T47D (cell line): ENCODE data around the gene AJM1.

Source experiments
- DNase-seq, 2 experiments: peaks; one replicate each; pipeline versions ENCODE4 v3.0.0 to v3.0.0-alpha.2; 2011 to 2012; ENCODE audit warnings: low read depth in 1 of 2, low spot score in 1 of 2
- JUND ChIP-seq: IDR thresholded peaks from 2 replicates; pipeline ENCODE4 v1.6.1; 2012; ENCODE audit warnings: low read depth
- in situ Hi-C: cut with HindIII; loops from 2 replicates; pipeline ENCODE4 v1.10.0; 2016; ENCODE audit warnings: low sequenced_read_pairs, low pct_unique_long_range_greater_than_20kb

The AJM1 gene

DNA sequence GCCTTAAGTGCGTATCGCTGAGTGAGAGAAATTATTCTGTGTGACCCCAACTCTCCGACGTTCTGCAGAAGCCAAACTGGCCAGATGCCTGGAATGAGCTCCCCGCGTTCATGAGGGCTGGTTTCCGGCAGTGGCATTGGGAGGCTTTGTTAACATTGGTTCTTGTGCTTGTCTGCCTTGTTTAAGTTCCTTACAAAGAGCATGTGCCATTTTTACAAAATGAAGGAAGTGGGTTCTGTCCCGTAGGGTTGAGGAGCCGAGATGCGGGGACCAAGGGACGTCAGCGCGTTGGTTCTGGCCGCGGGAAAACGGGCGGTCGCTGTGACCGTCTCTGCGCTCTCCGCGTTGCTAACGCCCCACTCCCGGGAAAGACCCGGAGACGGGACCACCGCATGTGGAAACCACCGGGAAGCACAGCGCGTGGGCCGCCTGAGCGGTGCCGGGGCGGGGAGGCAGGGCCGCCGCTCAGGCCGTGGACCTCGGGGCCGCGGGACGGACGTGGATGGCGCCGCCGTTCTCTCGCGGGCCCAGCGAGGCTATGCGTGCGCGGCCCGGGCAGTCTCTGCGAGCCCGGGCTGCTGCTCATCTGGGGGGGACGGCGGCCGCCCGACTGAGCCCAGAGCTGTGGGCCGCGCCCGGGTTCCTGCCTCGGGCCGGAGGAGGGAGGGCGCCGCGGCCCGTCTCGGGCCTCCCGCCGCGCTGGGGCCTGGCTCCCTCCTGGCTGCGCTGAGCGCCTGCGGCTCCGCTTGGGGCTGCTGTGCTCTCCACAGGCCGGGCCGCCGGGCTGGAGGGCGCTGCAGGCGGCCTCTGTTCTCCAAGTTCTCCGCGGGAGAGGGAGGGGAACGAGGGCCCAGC lies 21.1 kb upstream of the AJM1 start:
- no peak for DNase-seq
- no peak for TF ChIP-seq JUND
- in situ Hi-C loops = no loop called here

DNA sequence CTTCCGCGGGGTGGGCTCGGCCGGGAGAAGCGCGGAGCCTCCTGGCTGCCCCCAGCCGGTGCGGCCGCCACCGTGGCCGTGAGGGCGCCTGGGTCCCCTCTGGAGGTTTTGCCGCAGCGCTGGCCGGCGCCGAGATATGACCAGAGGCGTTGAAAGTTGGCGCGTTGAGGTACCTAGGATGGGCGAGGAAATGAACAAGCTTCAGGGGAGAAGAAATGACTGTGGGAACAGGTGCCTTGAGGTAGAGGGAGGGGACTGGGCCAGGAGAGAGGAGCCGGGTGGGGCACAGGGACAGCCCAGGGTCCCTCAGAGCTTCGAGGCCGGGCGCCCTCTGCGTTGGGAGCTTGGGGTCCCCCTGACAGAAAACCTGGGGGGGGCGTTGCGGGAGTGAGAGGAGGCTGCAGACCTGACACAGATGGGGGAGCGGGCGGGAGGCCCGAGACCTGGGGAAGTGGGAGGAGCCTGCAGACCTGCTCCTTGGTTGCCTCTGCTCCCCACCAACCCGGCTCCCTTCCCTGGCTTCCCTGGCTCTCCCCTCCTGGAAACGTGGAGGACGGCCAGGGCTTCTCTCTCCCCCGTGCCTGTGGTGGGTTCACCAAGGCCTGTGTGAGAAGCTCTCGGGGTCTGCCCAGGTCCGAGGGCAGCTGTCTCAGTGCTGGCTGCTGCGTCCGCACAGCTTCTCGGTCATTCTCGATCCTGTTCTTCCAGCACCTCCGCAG lies 20.3 kb upstream of the AJM1 start:
- in situ Hi-C loops = no loop called here
- no peak for DNase-seq
- TF ChIP-seq JUND = no peak

DNA sequence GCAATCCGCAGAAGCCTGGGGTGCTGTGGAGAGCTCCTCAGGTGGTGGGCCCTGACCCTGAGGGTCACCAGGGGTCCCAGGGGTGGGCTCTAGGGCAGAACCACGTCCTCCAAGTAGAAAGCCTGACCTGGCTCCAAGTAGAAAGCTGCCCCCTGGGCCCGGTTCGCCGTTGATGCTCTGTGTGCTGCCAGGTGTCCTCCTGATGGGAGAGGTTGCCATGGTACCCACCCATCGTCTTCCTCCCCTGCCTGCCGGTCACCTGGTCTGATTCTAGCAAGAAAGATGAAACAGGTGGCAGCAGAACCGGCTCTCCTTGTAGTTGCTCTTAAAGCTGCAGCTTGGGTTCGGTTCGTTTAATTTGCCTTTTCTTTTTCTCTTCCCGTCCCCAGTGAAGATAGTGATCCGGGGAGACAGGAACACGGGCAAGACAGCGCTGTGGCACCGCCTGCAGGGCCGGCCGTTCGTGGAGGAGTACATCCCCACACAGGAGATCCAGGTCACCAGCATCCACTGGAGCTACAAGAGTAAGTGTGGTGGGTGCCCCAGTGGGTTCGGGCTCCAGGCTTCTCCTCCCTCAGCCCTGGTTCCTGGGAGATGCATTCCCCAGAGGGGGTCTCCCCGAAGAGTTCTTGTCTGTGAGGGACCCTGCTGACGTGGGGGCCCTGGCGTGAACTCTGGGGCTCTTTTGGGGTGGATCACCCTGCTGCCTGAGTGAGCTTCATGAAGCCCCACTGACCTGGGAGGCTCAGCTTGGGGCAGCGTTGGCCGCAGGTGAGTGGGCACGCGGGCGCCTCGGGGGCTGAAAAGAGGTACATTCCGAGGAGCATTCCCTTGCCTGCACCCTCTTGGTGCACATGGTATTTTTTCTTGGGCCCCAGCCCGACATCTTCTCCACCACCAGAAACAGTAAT lies 18.9 kb upstream of the AJM1 start:
- TF ChIP-seq JUND = no peak
- no peak for DNase-seq
- in situ Hi-C loops = no loop called here

DNA sequence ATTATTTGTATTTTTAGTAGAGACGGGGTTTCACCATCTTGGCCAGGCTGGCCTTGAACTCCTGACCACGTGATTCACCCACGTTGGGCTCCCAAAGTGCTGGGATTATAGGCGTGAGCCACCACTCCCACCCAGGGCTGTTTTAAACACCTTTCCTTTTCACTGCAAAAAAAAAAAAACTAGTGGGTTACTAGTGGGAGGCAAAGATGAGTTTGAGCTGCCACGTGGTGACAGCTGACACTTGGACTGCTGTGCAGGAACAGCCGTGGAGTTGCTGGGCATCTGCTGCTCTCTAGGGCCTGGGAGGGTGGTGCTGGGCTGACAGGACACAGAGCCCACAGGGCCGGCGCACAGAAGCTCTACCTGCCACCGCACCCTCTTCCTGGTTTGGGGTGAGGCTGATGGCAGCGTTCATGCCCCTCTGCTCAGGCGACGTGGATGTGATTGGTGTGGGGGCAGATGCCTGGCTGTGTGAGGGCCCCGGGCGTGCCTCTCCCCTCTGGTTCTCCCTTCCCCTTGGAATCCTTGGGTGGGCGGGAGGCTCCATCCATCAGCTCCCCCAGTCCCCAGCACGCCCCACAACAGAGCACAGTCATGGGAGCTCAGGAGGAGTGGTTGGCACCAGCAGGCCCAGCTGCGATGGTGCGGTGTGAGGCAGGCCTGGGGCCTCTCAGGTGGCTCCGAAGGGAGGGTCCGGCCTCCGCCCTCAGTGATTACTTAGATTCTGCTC lies 17.6 kb upstream of the AJM1 start:
- in situ Hi-C loops = no loop called here
- no peak for DNase-seq
- TF ChIP-seq JUND = no peak

DNA sequence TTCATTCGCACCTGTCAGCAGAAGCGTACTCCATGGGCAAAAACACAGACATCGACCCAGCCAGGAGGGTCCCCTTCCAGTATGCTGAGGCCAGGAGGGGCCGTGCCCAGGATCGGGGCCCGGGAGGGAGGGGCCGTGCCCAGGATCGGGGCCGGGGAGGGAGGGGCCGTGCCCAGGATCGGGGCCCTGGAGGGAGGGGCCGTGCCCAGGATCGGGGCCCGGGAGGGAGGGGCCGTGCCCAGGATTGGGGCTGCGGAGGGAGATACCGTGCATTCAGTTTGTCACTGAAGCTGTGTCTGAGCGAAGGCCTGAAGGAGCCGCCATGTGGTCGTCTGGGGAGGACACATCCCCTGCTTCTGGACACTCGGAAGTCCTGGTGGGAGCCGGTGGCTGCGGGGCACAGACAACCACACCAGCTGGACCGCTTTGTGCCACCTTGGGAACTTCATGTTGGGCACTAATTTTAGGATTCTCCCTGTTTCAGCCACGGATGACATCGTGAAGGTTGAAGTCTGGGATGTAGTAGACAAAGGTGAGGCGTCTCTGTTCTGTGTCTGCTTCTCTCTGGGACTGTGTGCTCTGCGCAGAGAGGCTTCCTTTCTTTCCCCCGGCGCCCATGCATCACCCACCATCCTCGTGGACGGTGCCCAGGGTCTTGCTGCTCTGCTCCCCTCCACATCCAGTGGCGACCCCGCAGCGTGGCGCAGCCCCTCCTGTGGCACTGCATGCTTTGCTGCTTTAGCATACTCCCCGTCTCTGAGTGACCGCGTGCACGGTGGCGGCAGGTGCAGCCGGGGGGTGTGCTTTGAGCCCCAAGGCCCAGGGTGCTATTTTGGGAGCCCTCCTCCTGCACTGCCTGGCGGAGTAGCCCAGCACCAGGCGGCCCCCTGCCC lies 16.7 kb upstream of the AJM1 start:
- in situ Hi-C loops = no loop called here
- no peak for DNase-seq
- no peak for TF ChIP-seq JUND

DNA sequence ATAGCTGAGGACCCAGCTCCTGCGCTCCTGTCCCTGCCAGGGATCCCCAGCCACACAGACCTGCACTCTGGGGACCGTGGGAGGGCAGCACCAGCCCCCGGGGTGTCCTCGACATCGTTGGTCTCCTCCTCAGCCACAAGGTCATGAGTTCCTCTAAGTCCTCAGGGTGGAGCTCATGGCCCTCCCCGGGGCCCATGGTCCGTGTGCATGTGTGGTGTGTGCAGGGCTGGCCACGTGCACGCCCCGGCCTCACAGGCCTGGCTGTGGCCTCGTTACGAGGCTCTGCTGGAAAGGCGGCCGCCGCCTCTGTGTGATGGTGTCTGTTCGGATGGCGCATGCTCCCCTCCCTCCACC lies 16.1 kb upstream of the AJM1 start:
- no peak for TF ChIP-seq JUND
- in situ Hi-C loops = no loop called here

DNA sequence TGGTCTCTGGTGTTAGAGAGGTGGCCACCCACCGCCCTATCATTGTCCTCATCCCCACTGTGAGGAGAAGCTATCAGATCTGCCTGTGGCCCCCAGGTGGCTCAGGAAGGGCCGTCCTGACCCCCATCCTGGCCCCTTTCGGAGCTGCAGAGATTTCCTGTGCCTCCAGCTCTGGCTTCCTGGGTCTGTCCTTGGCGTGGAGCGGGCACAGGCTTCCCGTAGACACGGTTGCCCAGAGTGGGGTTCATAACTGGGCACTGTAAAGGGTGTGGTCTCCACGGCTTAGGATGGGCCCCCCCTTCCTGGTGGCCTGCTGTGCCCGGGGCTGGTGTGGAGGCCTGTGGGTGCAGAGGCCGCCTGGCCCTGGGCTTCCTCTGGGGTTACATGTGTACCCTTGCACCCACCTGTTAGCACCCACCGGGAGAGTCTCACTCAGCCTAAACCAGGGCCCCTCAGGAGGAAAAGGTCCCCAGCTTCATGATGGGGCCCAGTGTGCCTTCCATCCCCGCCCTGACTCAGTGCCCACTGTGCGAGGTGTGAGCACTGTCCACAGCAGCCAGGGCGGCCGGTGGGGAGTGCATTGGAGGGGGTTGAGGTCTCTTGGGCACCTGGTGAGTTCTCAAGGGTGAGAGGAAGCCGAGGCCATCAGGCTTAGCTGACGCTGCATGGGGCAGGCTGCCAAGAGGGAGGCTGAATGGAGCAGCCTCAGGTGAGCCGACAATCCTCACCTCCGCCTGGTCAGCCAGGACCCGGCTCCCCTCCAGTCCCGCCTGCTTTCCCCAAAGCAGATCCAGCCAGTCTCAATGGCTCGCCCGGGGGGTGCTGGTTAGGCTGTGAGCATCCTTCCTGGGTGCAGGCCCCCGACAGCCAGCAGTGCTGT lies 15.3 kb upstream of the AJM1 start:
- DNase-seq = no peak
- TF ChIP-seq JUND = no peak
- in situ Hi-C loops = no loop called here

More for the DNA sequence above, 16.1 kb upstream of the AJM1 start:
- no peak for DNase-seq

DNA sequence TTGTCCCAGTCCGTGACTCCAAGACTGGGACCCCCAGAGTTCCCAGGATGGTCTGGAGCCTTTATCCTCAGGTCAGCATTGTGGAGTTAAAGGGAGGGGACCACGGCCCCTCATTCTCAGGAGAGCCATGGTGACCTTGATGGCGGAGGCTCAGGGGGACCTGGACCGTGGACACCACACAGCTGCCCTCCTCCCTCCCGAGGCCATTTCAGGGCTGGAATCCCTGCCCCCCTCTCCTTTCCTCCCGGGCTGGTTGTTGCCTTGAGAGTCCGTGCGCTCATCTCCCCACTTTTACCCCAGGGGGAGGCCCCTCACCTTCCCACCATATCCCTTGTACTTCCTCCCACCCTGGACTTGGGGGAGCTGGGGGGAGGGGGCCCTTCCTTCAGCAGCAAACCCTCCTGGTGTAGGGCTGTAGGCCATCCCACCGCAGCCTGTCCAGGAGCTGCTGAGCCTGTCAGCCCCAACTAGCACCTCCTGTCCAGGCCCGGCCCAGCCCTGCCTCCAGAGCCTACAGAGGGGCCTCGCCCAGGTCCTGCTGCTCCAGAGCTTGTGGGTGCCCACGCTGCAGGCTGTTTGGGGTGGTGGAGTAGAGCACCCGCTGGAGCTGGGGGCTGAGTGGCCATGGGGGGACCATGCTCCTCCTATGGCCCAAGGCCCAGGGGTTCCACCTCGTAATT lies 14.3 kb upstream of the AJM1 start:
- in situ Hi-C loops = no loop called here
- DNase-seq = no peak
- TF ChIP-seq JUND = no peak

DNA sequence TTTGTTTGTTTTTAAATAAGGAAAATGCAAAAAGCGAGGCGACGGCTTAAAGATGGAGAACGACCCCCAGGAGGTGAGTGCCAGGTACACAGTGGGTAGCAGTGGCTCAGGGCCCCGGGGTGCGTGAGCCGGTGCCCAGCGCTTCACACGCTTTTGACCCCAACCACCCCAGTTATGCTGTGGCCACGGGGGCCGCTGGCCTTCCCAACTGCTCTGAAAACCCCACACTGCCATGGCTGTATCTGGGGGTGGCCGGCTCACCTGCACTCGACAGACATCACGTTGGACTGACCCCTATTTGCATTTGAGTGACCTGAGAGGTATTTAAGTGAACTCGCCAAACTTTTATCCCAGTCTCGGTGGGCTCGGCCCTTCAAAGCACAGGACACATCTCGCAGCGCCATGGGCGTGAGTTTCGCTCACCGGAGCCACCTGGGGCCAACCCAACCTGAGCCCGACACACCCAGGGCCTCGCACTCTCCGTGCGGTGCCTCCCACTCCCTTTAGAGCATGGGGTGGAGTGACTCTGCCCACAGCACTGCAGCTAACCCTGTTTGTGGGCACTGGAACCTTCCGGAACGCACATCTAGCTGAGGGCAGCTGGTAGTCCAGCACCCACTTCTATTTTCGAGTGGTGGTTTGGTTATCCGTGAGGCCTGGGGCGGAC lies 13.7 kb upstream of the AJM1 start:
- TF ChIP-seq JUND = no peak
- DNase-seq = no peak
- in situ Hi-C loops = no loop called here

DNA sequence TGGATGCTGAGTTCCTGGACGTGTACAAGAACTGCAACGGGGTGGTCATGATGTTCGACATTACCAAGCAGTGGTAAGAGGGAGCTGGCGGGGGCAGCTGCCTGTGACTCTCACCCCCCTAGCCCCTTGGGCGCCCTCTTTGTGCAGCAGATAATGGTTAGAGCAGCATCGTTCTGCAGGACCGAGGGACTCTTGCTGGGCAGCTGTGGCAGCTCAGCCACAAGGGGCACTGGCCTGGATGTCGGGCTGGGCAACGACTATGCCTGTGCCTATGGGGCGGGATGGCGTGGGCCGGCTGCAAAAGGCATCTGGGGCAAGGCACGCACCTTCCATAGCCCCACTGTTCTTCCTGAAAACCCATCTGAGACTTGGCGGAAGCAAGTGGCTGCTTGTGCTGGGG lies 12.9 kb upstream of the AJM1 start:
- TF ChIP-seq JUND = no peak
- DNase-seq = no peak
- in situ Hi-C loops = no loop called here
